ENCODE data around the gene CD163L1. TPM values are rescaled to one million over a fixed set of nuclear protein-coding genes. Genes with fewer than 3 reads are reported as not detected.

The CD163L1 gene
- total RNA-seq, 1 experiment from 2014 or later: 27.0 TPM

GRCh38 chr12:7361265-7361664 lies 82.7 kb downstream of the CD163L1 start (continued):
- TF ChIP-seq CTCF (IDR thresholded peaks at IDR 0.05 in 2 of 3, conservative IDR thresholded peaks at IDR 0.05 in 1 of 3; ENCODE audit: borderline replicate concordance in 1 of 3, insufficient read depth in 1 of 3, low read depth in 2 of 3, low read length in 2 of 3): no peak
- no peak for TF ChIP-seq ELF1 (IDR thresholded peaks at IDR 0.05; ENCODE audit: borderline replicate concordance, low read depth)

DNA sequence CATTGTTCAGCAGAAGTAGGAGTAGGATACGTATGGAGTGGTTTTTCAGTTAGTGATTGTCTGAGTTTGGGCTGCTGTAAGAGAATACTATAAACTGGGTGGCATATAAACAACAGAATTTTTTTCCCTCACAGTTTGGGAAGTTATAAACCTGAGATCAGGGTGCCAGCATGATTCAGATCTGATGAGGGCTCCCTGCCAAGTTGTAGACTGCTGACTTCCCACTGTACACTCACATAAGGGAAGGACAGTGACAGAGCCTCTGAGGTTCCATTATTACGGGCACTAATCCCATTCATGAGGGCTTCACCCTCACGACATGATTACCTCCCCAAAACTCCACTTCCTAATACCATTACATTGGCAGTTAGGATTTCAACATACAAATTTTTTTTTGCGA lies 89.4 kb downstream of the CD163L1 start:
- intact Hi-C loops (cut with micrococcal nuclease): no loop called here
- Histone ChIP-seq H3K79me2 (ENCODE audit: insufficient read depth, low read length) (no peaks in the 10 kb centered on the region), H3K9me2 (ENCODE audit: insufficient read depth) (no peaks in the 10 kb centered on the region), H3K36me3 (ENCODE audit: control insufficient read depth in 1 of 2, insufficient read depth in 2 of 2, low read length in 2 of 2) (no peaks in the 10 kb centered on the region), H4K20me1 (ENCODE audit: insufficient read depth) (no peaks in the 10 kb centered on the region), H3K27me3 (ENCODE audit: insufficient read depth, low read length) (no peaks in the 10 kb centered on the region), H3K9me3 (ENCODE audit: control insufficient read depth in 1 of 2, insufficient read depth in 1 of 2, low read depth in 1 of 2, low read length in 2 of 2) (no peaks in the 10 kb centered on the region), H3K4me2 (ENCODE audit: low read length) (no peak overlapping the region), H3K27ac (ENCODE audit: low read depth, low read length) (no peak overlapping the region), H3K9ac (ENCODE audit: low read length) (no peak overlapping the region), H3K4me3 (replicated peaks in 1 of 2; ENCODE audit: low read depth in 1 of 2, low read length in 2 of 2) (no peak overlapping the region), H2AFZ (ENCODE audit: low read depth, low read length, poor library complexity, severe bottlenecking) (no peak overlapping the region), H3K4me1 (ENCODE audit: control insufficient read depth in 1 of 2, insufficient read depth in 2 of 2, low read length in 2 of 2) (no peaks in the 10 kb centered on the region)
- DNase-seq (ENCODE audit: low read depth, low spot score) (no peak), ATAC-seq (no peak)
- CTCF ChIA-PET: no interaction called here
- RAD21 ChIA-PET (ENCODE audit: low non-redundant PET in 1 of 2, low total read pairs in 2 of 2, uncharacterized antibody in 2 of 2, unreplicated experiment in 2 of 2): no interaction called here
- POLR2A ChIA-PET: no interaction called here
- no TSS peak for BruUV-seq (replicated peaks)
- TF ChIP-seq CEBPB (IDR thresholded peaks at IDR 0.05; ENCODE audit: low read depth) (no peak), POLR2AphosphoS5 (IDR thresholded peaks at IDR 0.05; ENCODE audit: low read depth, low read length) (no peak), JUND (IDR thresholded peaks at IDR 0.05) (no peak), ELF1 (IDR thresholded peaks at IDR 0.05; ENCODE audit: borderline replicate concordance, low read depth) (no peak), EZH2 (IDR thresholded peaks at IDR 0.05) (no peak), ZNF274 (IDR thresholded peaks at IDR 0.05; ENCODE audit: low read depth, low read length) (no peak), EZH2phosphoT487 (IDR thresholded peaks at IDR 0.05; ENCODE audit: borderline replicate concordance) (no peak), TCF7L2 (IDR thresholded peaks at IDR 0.05; ENCODE audit: borderline replicate concordance, extremely low read depth, insufficient read depth, insufficient read length) (no peak), REST (IDR thresholded peaks at IDR 0.05; ENCODE audit: low read depth) (no peak), CTCF (IDR thresholded peaks at IDR 0.05 in 2 of 3, conservative IDR thresholded peaks at IDR 0.05 in 1 of 3; ENCODE audit: borderline replicate concordance in 1 of 3, insufficient read depth in 1 of 3, low read depth in 2 of 3, low read length in 2 of 3) (no peak), ZFX (IDR thresholded peaks at IDR 0.05) (no peak), RAD21 (IDR thresholded peaks at IDR 0.05; ENCODE audit: low read depth) (no peak), SRF (IDR thresholded peaks at IDR 0.05; ENCODE audit: low read depth) (no peak), SIN3A (IDR thresholded peaks at IDR 0.05; ENCODE audit: low read depth) (no peak), SP1 (IDR thresholded peaks at IDR 0.05; ENCODE audit: low read depth) (no peak)
- TF ChIP-seq, protein P1, sequence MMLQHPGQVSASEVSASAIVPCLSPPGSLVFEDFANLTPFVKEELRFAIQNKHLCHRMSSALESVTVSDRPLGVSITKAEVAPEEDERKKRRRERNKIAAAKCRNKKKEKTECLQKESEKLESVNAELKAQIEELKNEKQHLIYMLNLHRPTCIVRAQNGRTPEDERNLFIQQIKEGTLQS (IDR thresholded peaks at IDR 0.05): no peak

All from HCT116 (cell line).